ENCODE results near the gene SHROOM3. TPM values are rescaled to one million over a fixed set of nuclear protein-coding genes. Genes with fewer than 3 reads are reported as not detected.

Gene SHROOM3
- total and polyA plus RNA-seq, 2 donors from 2014 or later, result 5.5 to 67.3 TPM

- Histone ChIP-seq H3K36me3 (ENCODE audit: control insufficient read depth in 2 of 3, insufficient read depth in 3 of 3, low read length in 3 of 3) (no peaks in the 10 kb centered on the region), H3K27me3 (ENCODE audit: control insufficient read depth, insufficient read depth, low read length) (no peaks in the 10 kb centered on the region), H3K9ac (ENCODE audit: low read length in 3 of 3) (no peak overlapping the region), H3K9me3 (ENCODE audit: control insufficient read depth in 2 of 3, insufficient read depth in 1 of 3, low read length in 3 of 3) (no peaks in the 10 kb centered on the region), H3K27ac (ENCODE audit: low read depth in 2 of 2, low read length in 2 of 2) (no peak overlapping the region), H3K4me3 (ENCODE audit: low read length in 3 of 3) (no peak overlapping the region), H3K4me1 (ENCODE audit: control insufficient read depth in 2 of 3, insufficient read depth in 2 of 3, low read depth in 1 of 3, low read length in 3 of 3) (peaks cover 0 to 15% (median 5%) of the 10 kb centered on the region in 3 donors)
- no peak for TF ChIP-seq CTCF (IDR thresholded peaks at IDR 0.05; ENCODE audit: borderline replicate concordance, extremely low read depth, insufficient read depth)
- intact Hi-C loops (cut with DNase I), result no loop called here
- DNase-seq, result no peak
- FAIRE-seq, result no peak
Observed at GRCh38 chr4:76550966-76551780, 116.1 kb downstream of the SHROOM3 start.

- FAIRE-seq, result no peak
- no peak for TF ChIP-seq CTCF (IDR thresholded peaks at IDR 0.05; ENCODE audit: borderline replicate concordance, extremely low read depth, insufficient read depth)
- Histone ChIP-seq H3K27ac (ENCODE audit: low read depth in 2 of 2, low read length in 2 of 2) (no peak overlapping the region), H3K9me3 (ENCODE audit: control insufficient read depth in 2 of 3, insufficient read depth in 1 of 3, low read length in 3 of 3) (no peaks in the 10 kb centered on the region), H3K27me3 (ENCODE audit: control insufficient read depth, insufficient read depth, low read length) (no peaks in the 10 kb centered on the region), H3K4me3 (ENCODE audit: low read length in 3 of 3) (no peak overlapping the region), H3K4me1 (ENCODE audit: control insufficient read depth in 2 of 3, insufficient read depth in 2 of 3, low read depth in 1 of 3, low read length in 3 of 3) (peaks cover 0 to 3% (median 0%) of the 10 kb centered on the region in 3 donors), H3K36me3 (ENCODE audit: control insufficient read depth in 2 of 3, insufficient read depth in 3 of 3, low read length in 3 of 3) (no peaks in the 10 kb centered on the region), H3K9ac (ENCODE audit: low read length in 3 of 3) (no peak overlapping the region)
- intact Hi-C loops (cut with DNase I), result no loop called here
- no peak for DNase-seq
Observed at GRCh38 chr4:76554630-76555029, 119.6 kb downstream of the SHROOM3 start.

- Histone ChIP-seq H3K27ac (ENCODE audit: low read depth in 2 of 2, low read length in 2 of 2) (no peak overlapping the region), H3K9ac (ENCODE audit: low read length in 3 of 3) (no peak overlapping the region), H3K27me3 (ENCODE audit: control insufficient read depth, insufficient read depth, low read length) (no peaks in the 10 kb centered on the region), H3K36me3 (ENCODE audit: control insufficient read depth in 2 of 3, insufficient read depth in 3 of 3, low read length in 3 of 3) (no peaks in the 10 kb centered on the region), H3K4me1 (ENCODE audit: control insufficient read depth in 2 of 3, insufficient read depth in 2 of 3, low read depth in 1 of 3, low read length in 3 of 3) (peaks cover 0 to 3% (median 0%) of the 10 kb centered on the region in 3 donors), H3K9me3 (ENCODE audit: control insufficient read depth in 2 of 3, insufficient read depth in 1 of 3, low read length in 3 of 3) (no peaks in the 10 kb centered on the region), H3K4me3 (ENCODE audit: low read length in 3 of 3) (no peak overlapping the region)
- FAIRE-seq (no peak), DNase-seq (no peak)
- no peak for TF ChIP-seq CTCF (IDR thresholded peaks at IDR 0.05; ENCODE audit: borderline replicate concordance, extremely low read depth, insufficient read depth)
- intact Hi-C loops (cut with DNase I), result no loop called here
Observed at GRCh38 chr4:76556452-76556851, 121.4 kb downstream of the SHROOM3 start.

Measured in kidney (tissue), 14 donors.